OCI-LY1 (cell line): ENCODE data around the gene MVB12B.

ENCODE experiments used
- H2AFZ ChIP-seq: fragments of 200-600 bp; sonication (generic), shearing (Covaris generic); 2 replicates; pipeline ENCODE4 v1.6.0; 2014; ENCODE audit warnings: antibody characterized with exemption, mild to moderate bottlenecking, low read length
- H3F3A ChIP-seq: fragments of 200-600 bp; sonication (generic), shearing (Covaris generic); 2 replicates; pipeline ENCODE4 v1.6.0; 2014; ENCODE audit warnings: mild to moderate bottlenecking, antibody characterized with exemption, low read length, moderate library complexity; ENCODE audit not compliant: insufficient read depth
- H3K27ac ChIP-seq: fragments of 200-600 bp; sonication (generic); 2 replicates; pipeline ENCODE4 v1.5.1; 2014; ENCODE audit warnings: low read length, mixed run types, mild to moderate bottlenecking, low read depth; ENCODE audit not compliant: poor library complexity, severe bottlenecking
- H3K27me3 ChIP-seq: fragments of 200-600 bp; sonication (generic); 2 replicates; pipeline ENCODE4 v1.6.0; 2014; ENCODE audit warnings: antibody characterized with exemption, mild to moderate bottlenecking, low read length, moderate library complexity; ENCODE audit not compliant: insufficient read depth
- H3K36me3 ChIP-seq: fragments of 200-600 bp; sonication (generic); 2 replicates; pipeline ENCODE4 v1.6.1; 2014; ENCODE audit warnings: mild to moderate bottlenecking, antibody characterized with exemption, low read length, moderate library complexity, mixed read lengths; ENCODE audit not compliant: insufficient read depth
- H3K4me1 ChIP-seq: fragments of 200-600 bp; sonication (generic); 2 replicates; pipeline ENCODE4 v1.5.1; 2014; ENCODE audit warnings: mild to moderate bottlenecking, low read length, moderate library complexity; ENCODE audit not compliant: insufficient read depth, severe bottlenecking
- H3K4me2 ChIP-seq: fragments of 200-600 bp; sonication (generic), shearing (Covaris generic); 2 replicates; pipeline ENCODE4 v1.6.1; 2014; ENCODE audit warnings: low read length
- H3K4me3 ChIP-seq: fragments of 200-600 bp; sonication (generic); 2 replicates; pipeline ENCODE4 v1.5.1; 2014; ENCODE audit warnings: low read length, low read depth, mild to moderate bottlenecking, mixed read lengths; ENCODE audit not compliant: poor library complexity, severe bottlenecking
- H3K79me2 ChIP-seq: fragments of 200-600 bp; shearing (Covaris generic); 2 replicates; pipeline ENCODE4 v1.6.1; 2016; ENCODE audit warnings: mixed run types, low read length, mixed read lengths; ENCODE audit not compliant: insufficient read depth
- H3K9ac ChIP-seq: fragments of 200-600 bp; sonication (generic), shearing (Covaris generic); 2 replicates; pipeline ENCODE4 v1.6.1; 2014; ENCODE audit warnings: mild to moderate bottlenecking, low read length, mixed read lengths
- H3K9me2 ChIP-seq: fragments of 200-600 bp; sonication (generic), shearing (Covaris generic); 2 replicates; pipeline ENCODE4 v1.6.1; 2014; ENCODE audit warnings: low read depth, mild to moderate bottlenecking, low read length, mixed read lengths
- H3K9me3 ChIP-seq: fragments of 200-600 bp; shearing (Covaris generic); 2 replicates; pipeline ENCODE4 v1.6.1; 2014; ENCODE audit warnings: low read length, mixed read lengths
- H4K20me1 ChIP-seq: fragments of 200-600 bp; sonication (generic), shearing (Covaris generic); 2 replicates; pipeline ENCODE4 v1.6.0; 2016; ENCODE audit warnings: mild to moderate bottlenecking, low read length; ENCODE audit not compliant: insufficient read depth
- CTCF ChIP-seq: fragments of 200-600 bp; sonication (generic), shearing (Covaris generic); IDR thresholded peaks from 2 replicates; pipeline ENCODE4 v1.5.1; 2017; ENCODE audit warnings: mild to moderate bottlenecking, antibody characterized with exemption, low read length, moderate library complexity, mixed read lengths
- EZH2 ChIP-seq: fragments of 200-600 bp; sonication (generic), shearing (Covaris generic); IDR thresholded peaks from 2 replicates; pipeline ENCODE4 v1.8.0; 2017; ENCODE audit warnings: borderline replicate concordance, mixed run types, mild to moderate bottlenecking, antibody characterized with exemption, low read length, moderate library complexity, mixed read lengths

Gene MVB12B

GRCh38 chr9:126341902-126342301, 15.3 kb downstream of the MVB12B start:
- no peaks in the 10 kb centered on the region for H3K9me3 ChIP-seq
- TF ChIP-seq EZH2 (no peak), CTCF (no peak)
- H3F3A ChIP-seq = no peaks in the 10 kb centered on the region
- H3K36me3 ChIP-seq = no peaks in the 10 kb centered on the region
- no peak overlapping the region for H2AFZ ChIP-seq
- H3K79me2 ChIP-seq = no peaks in the 10 kb centered on the region
- H3K4me3 ChIP-seq = no peak overlapping the region
- no peak overlapping the region for H3K9ac ChIP-seq
- no peaks in the 10 kb centered on the region for H3K9me2 ChIP-seq
- no peaks in the 10 kb centered on the region for H4K20me1 ChIP-seq
- no peaks in the 10 kb centered on the region for H3K4me1 ChIP-seq
- no peak overlapping the region for H3K27ac ChIP-seq
- peaks cover 5% of the 10 kb centered on the region; the same call in 1 of the 2 replicates for H3K27me3 ChIP-seq
- no peak overlapping the region for H3K4me2 ChIP-seq

- Histone ChIP-seq H4K20me1 (no peaks in the 10 kb centered on the region), H3K27me3 (peaks cover 5% of the 10 kb centered on the region; the same call in 1 of the 2 replicates), H3F3A (no peaks in the 10 kb centered on the region), H3K4me1 (no peaks in the 10 kb centered on the region), H3K9ac (no peak overlapping the region), H2AFZ (no peak overlapping the region), H3K27ac (no peak overlapping the region), H3K9me2 (no peaks in the 10 kb centered on the region), H3K36me3 (no peaks in the 10 kb centered on the region), H3K9me3 (no peaks in the 10 kb centered on the region), H3K4me3 (no peak overlapping the region), H3K4me2 (no peak overlapping the region), H3K79me2 (no peaks in the 10 kb centered on the region)
- TF ChIP-seq CTCF (no peak), EZH2 (no peak)
Measured at GRCh38 chr9:126342621-126343031, 16.0 kb downstream of the MVB12B start.

- no peaks in the 10 kb centered on the region for H4K20me1 ChIP-seq
- H3K79me2 ChIP-seq = no peaks in the 10 kb centered on the region
- H3K9me2 ChIP-seq = no peaks in the 10 kb centered on the region
- H3F3A ChIP-seq = no peaks in the 10 kb centered on the region
- H3K4me3 ChIP-seq = no peak overlapping the region
- TF ChIP-seq EZH2 = no peak
- TF ChIP-seq CTCF = no peak
- H3K27me3 ChIP-seq = peaks cover 5% of the 10 kb centered on the region; the same call in 1 of the 2 replicates
- H3K9ac ChIP-seq = no peak overlapping the region
- no peak overlapping the region for H2AFZ ChIP-seq
- H3K36me3 ChIP-seq = no peaks in the 10 kb centered on the region
- no peak overlapping the region for H3K4me2 ChIP-seq
- H3K9me3 ChIP-seq = no peaks in the 10 kb centered on the region
- no peaks in the 10 kb centered on the region for H3K4me1 ChIP-seq
- H3K27ac ChIP-seq = no peak overlapping the region
Measured at GRCh38 chr9:126343271-126343700, 16.7 kb downstream of the MVB12B start.
